ENCODE measurements around the gene SDK1.

SDK1 gene

DNA sequence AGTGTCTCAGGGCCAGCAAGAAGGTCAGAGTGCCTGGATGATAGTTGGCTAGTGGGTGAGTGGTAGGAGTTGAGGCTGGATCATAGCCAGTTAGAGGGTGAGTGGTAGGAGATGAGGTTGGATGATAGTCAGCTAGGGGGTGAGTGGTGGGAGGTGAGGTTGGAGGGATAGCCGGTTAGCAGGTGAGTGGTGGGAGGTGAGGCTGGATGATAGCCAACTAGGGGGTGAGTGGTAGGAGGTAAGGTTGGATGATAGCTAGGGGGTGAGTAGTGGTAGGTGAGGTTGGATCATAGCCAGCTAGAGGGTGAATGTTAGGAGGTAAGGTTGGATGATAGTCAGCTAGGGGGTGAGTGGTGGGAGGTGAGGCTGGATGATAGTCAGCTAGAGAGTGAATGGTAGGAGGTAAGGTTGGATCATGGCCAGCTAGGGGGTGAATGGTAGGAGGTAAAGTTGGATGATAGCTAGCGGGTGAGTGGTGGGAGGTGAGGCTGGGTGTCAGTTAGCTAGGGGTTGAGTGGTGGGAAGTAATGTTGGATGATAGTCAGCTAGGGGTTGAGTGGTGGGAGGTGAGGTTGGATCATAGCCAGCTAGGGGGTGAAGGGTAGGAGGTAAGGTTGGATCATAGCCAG is 226.6 kb downstream of the SDK1 start:
- no peak for ATAC-seq (ENCODE audit: low read depth)
- no peak overlapping the region for H3K4me3 ChIP-seq (ENCODE audit: severe bottlenecking)
- H3K4me1 ChIP-seq (ENCODE audit: insufficient read depth, poor library complexity, severe bottlenecking), result no peaks in the 10 kb centered on the region
- H3K27ac ChIP-seq (ENCODE audit: poor library complexity, severe bottlenecking), result no peak overlapping the region
- no peaks in the 10 kb centered on the region for H3K36me3 ChIP-seq (ENCODE audit: low read depth)
- no peak for DNase-seq (ENCODE audit: low spot score)
- no peaks in the 10 kb centered on the region for H3K27me3 ChIP-seq (ENCODE audit: insufficient read depth, poor library complexity, severe bottlenecking)
- TF ChIP-seq, protein P1, sequence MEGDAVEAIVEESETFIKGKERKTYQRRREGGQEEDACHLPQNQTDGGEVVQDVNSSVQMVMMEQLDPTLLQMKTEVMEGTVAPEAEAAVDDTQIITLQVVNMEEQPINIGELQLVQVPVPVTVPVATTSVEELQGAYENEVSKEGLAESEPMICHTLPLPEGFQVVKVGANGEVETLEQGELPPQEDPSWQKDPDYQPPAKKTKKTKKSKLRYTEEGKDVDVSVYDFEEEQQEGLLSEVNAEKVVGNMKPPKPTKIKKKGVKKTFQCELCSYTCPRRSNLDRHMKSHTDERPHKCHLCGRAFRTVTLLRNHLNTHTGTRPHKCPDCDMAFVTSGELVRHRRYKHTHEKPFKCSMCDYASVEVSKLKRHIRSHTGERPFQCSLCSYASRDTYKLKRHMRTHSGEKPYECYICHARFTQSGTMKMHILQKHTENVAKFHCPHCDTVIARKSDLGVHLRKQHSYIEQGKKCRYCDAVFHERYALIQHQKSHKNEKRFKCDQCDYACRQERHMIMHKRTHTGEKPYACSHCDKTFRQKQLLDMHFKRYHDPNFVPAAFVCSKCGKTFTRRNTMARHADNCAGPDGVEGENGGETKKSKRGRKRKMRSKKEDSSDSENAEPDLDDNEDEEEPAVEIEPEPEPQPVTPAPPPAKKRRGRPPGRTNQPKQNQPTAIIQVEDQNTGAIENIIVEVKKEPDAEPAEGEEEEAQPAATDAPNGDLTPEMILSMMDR (IDR thresholded peaks at IDR 0.05; ENCODE audit: poor library complexity, severe bottlenecking), result no peak
- H3K9me3 ChIP-seq (ENCODE audit: severe bottlenecking), result no peaks in the 10 kb centered on the region

- TF ChIP-seq, protein P1 (IDR thresholded peaks at IDR 0.05; ENCODE audit: poor library complexity, severe bottlenecking), result no peak
- Histone ChIP-seq H3K9me3 (ENCODE audit: severe bottlenecking) (no peaks in the 10 kb centered on the region), H3K27ac (ENCODE audit: poor library complexity, severe bottlenecking) (no peak overlapping the region), H3K4me3 (ENCODE audit: severe bottlenecking) (no peak overlapping the region), H3K27me3 (ENCODE audit: insufficient read depth, poor library complexity, severe bottlenecking) (no peaks in the 10 kb centered on the region), H3K4me1 (ENCODE audit: insufficient read depth, poor library complexity, severe bottlenecking) (no peaks in the 10 kb centered on the region), H3K36me3 (ENCODE audit: low read depth) (no peaks in the 10 kb centered on the region)
- DNase-seq (ENCODE audit: low spot score), result no peak
- ATAC-seq (ENCODE audit: low read depth), result no peak
Measured at GRCh38 chr7:3533040-3533439, 232.0 kb downstream of the SDK1 start.

GRCh38 chr7:3537210-3537875 is 236.3 kb downstream of the SDK1 start:
- H3K4me1 ChIP-seq (ENCODE audit: insufficient read depth, poor library complexity, severe bottlenecking), result no peaks in the 10 kb centered on the region
- ATAC-seq (ENCODE audit: low read depth) (peak; percentile 60; the same call in 2 of the 3 replicates), DNase-seq (ENCODE audit: low spot score) (no peak)
- TF ChIP-seq, protein P1 (IDR thresholded peaks at IDR 0.05; ENCODE audit: poor library complexity, severe bottlenecking), result no peak
- H3K4me3 ChIP-seq (ENCODE audit: severe bottlenecking), result no peak overlapping the region
- no peak overlapping the region for H3K27ac ChIP-seq (ENCODE audit: poor library complexity, severe bottlenecking)
- H3K9me3 ChIP-seq (ENCODE audit: severe bottlenecking), result no peaks in the 10 kb centered on the region
- H3K27me3 ChIP-seq (ENCODE audit: insufficient read depth, poor library complexity, severe bottlenecking), result no peaks in the 10 kb centered on the region
- no peaks in the 10 kb centered on the region for H3K36me3 ChIP-seq (ENCODE audit: low read depth)

DNA sequence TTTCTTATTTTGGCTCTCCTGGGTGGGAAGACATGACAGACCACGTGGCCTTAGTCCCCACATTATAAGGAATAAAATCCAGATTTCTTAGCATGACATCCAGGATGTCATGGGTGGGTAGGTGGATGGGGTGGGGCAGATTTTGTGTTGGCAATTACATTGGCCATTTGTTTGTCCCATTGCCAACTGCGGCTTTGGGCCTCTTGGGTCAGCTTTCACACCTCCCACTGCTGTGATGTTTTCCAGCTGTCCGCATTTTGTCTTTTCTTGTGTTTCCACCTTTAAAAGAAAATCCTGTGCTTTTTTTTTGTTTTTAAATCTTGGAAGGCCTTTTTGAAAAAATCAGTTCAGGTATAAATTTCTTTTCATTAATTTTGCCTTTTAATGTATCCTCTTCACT is 237.0 kb downstream of the SDK1 start:
- TF ChIP-seq, protein P1 (IDR thresholded peaks at IDR 0.05; ENCODE audit: poor library complexity, severe bottlenecking), result no peak
- H3K27me3 ChIP-seq (ENCODE audit: insufficient read depth, poor library complexity, severe bottlenecking), result no peaks in the 10 kb centered on the region
- no peaks in the 10 kb centered on the region for H3K4me1 ChIP-seq (ENCODE audit: insufficient read depth, poor library complexity, severe bottlenecking)

More for the DNA sequence above, 237.0 kb downstream of the SDK1 start:
- Histone ChIP-seq H3K4me3 (ENCODE audit: severe bottlenecking) (no peak overlapping the region), H3K27ac (ENCODE audit: poor library complexity, severe bottlenecking) (no peak overlapping the region), H3K9me3 (ENCODE audit: severe bottlenecking) (no peaks in the 10 kb centered on the region), H3K36me3 (ENCODE audit: low read depth) (no peaks in the 10 kb centered on the region)
- DNase-seq (ENCODE audit: low spot score) (no peak), ATAC-seq (ENCODE audit: low read depth) (no peak)

All from RWPE2 (cell line).